Peyer's patch (tissue), 4 donors: ENCODE measurements around the gene COX6B2.
A peak's percentile ranks its signal among the peaks of the same experiment; 100 is the strongest.

ENCODE experiments used
- POLR2A ChIP-seq, 2 donors: fragments of 450-650 bp; IDR thresholded peaks; one replicate each; pipeline ENCODE4 v1.5.1; 2017; ENCODE audit warnings: antibody characterized with exemption in 2 of 2, mild to moderate bottlenecking in 2 of 2, moderate library complexity in 2 of 2
- TF ChIP-seq, protein P1 (sequence below), 6 experiments: fragments of 450-650 bp in 4 of 6; fragments of 200-600 bp in 2 of 6; sonication (generic) in 1 of 6; IDR thresholded peaks; one replicate each; pipeline ENCODE4 v1.5.1; 2017 to 2019; ENCODE audit warnings: antibody characterized with exemption in 6 of 6, mild to moderate bottlenecking in 3 of 6, moderate library complexity in 1 of 6

DNA sequence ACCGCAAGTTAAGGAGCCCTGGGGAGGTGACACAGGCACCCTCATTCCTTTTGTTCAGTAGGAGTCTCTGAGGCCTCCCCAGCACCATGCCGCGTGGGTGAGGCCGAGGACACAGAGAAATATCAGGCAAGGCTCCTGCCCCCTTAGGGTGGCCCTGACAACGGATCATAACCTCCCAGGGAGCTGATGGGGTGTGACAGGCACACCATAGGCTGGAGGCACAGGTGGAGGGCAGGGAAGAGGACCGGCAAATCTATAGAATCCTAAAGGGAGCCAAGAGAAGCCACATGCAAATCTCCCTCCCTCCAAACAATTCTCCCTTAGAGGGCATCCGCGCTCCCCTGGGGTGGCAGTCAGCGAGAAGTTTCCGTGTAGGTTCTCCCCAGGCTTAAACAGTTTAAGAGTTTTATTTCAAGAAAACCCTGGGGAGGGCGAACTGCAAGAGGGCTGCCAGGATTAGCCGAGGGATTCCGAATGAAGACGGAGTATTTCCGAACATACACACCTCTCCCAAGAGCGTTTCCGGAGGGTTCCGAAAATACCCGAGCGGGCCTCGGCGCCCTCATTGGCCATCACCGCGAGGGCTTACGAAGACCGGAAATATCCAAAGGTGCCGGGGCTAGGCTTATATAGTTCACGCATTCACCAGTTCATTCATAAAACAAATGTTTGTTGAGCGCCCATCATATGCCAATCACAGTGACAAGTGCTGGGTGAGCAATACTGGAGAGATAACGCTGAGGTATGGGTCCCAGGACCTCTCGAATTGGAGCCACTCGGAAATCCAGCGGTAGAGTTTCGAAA is 30.6 kb upstream of the COX6B2 start:
- TF ChIP-seq POLR2A (IDR thresholded peaks at IDR 0.05) = peak in 1 of 2 donors; percentile 25
- TF ChIP-seq, protein P1, sequence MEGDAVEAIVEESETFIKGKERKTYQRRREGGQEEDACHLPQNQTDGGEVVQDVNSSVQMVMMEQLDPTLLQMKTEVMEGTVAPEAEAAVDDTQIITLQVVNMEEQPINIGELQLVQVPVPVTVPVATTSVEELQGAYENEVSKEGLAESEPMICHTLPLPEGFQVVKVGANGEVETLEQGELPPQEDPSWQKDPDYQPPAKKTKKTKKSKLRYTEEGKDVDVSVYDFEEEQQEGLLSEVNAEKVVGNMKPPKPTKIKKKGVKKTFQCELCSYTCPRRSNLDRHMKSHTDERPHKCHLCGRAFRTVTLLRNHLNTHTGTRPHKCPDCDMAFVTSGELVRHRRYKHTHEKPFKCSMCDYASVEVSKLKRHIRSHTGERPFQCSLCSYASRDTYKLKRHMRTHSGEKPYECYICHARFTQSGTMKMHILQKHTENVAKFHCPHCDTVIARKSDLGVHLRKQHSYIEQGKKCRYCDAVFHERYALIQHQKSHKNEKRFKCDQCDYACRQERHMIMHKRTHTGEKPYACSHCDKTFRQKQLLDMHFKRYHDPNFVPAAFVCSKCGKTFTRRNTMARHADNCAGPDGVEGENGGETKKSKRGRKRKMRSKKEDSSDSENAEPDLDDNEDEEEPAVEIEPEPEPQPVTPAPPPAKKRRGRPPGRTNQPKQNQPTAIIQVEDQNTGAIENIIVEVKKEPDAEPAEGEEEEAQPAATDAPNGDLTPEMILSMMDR (IDR thresholded peaks at IDR 0.05) = no peak
